Fibroblast of lung (primary cell): ENCODE measurements around the gene KLHL26. TPM values are rescaled to one million over a fixed set of nuclear protein-coding genes. Genes with fewer than 3 reads are reported as not detected.

Experiments
- DNase-seq, 2 donors: peaks; one replicate each; pipeline versions ENCODE4 v3.0.0 to v3.0.0-alpha.2; 2010; ENCODE audit warnings: low read depth in 2 of 2
- H2AFZ ChIP-seq: 2 replicates; pipeline ENCODE4 v1.5.1; 2012; ENCODE audit warnings: low read length, control low read depth, inconsistent platforms
- H3K27ac ChIP-seq: 2 replicates; pipeline ENCODE4 v1.5.1; 2011; ENCODE audit warnings: low read length, control low read depth; ENCODE audit not compliant: insufficient read depth
- H3K27me3 ChIP-seq: 2 replicates; pipeline ENCODE4 v1.5.1; 2011; ENCODE audit warnings: mild to moderate bottlenecking, low read length; ENCODE audit not compliant: control insufficient read depth, insufficient read depth
- H3K36me3 ChIP-seq: 2 replicates; pipeline ENCODE4 v1.5.1; 2011; ENCODE audit warnings: low read length; ENCODE audit not compliant: control insufficient read depth, insufficient read depth
- H3K4me1 ChIP-seq: 2 replicates; pipeline ENCODE4 v1.5.1; 2011; ENCODE audit warnings: low read length; ENCODE audit not compliant: control insufficient read depth, insufficient read depth; ENCODE audit errors: extremely low read depth
- H3K4me2 ChIP-seq: 2 replicates; pipeline ENCODE4 v1.5.1; 2011; ENCODE audit warnings: low read length, control low read depth; ENCODE audit not compliant: insufficient read depth; ENCODE audit errors: extremely low read depth
- H3K4me3 ChIP-seq, 4 experiments: fragments of 200-600 bp in 1 of 4; sonication (generic) in 1 of 4; replicated peaks in 1 of 4; 2 replicates each; pipeline ENCODE4 v1.5.1; 2011 to 2016; ENCODE audit warnings: low read length in 4 of 4, low read depth in 3 of 4, mild to moderate bottlenecking in 3 of 4, control low read depth in 2 of 4, inconsistent platforms in 1 of 4, mixed read lengths in 1 of 4; ENCODE audit not compliant: insufficient read depth in 1 of 4; ENCODE audit errors: control extremely low read depth in 1 of 4
- H3K79me2 ChIP-seq: 2 replicates; pipeline ENCODE4 v1.5.1; 2012; ENCODE audit warnings: mild to moderate bottlenecking, low read length, inconsistent platforms; ENCODE audit not compliant: control insufficient read depth, insufficient read depth
- H3K9ac ChIP-seq: 2 replicates; pipeline ENCODE4 v1.5.1; 2011; ENCODE audit warnings: mild to moderate bottlenecking, low read length, control low read depth; ENCODE audit not compliant: insufficient read depth
- H3K9me3 ChIP-seq: 2 replicates; pipeline ENCODE4 v1.5.1; 2012; ENCODE audit warnings: low read depth, low read length; ENCODE audit not compliant: control insufficient read depth, insufficient read depth
- H4K20me1 ChIP-seq: 2 replicates; pipeline ENCODE4 v1.5.1; 2011; ENCODE audit warnings: low read length; ENCODE audit not compliant: control insufficient read depth, insufficient read depth; ENCODE audit errors: extremely low read depth
- EZH2 ChIP-seq: IDR thresholded peaks from 2 replicates; pipeline ENCODE4 v1.5.1; 2012; ENCODE audit warnings: low read length, control low read depth, mild to moderate bottlenecking; ENCODE audit errors: missing control alignments
- polyA plus RNA-seq, 2 donors: library from polyadenylated mRNA; depleted of rRNA in 1 of 2; stranded (reverse) in 1 of 2; unstranded in 1 of 2; fragments of >200 nt; gene quantifications; 2 replicates each; pipeline ENCODE4 v1.2.1, GENCODE V29; 2011 to 2012; ENCODE audit warnings: missing spikeins in 1 of 2
- total RNA-seq: library from RNA; depleted of rRNA; stranded (reverse); fragments of >200 nt; gene quantifications from 2 replicates; pipeline ENCODE4 v1.2.1, GENCODE V29; 2014
- TF ChIP-seq, protein P1 (sequence below), 2 donors: IDR thresholded peaks in 1 of 2; conservative IDR thresholded peaks in 1 of 2; 1 replicate in 1 of 2; 2 replicates in 1 of 2; pipeline ENCODE4 v1.5.1; 2011 to 2012; ENCODE audit warnings: low read length in 2 of 2, control low read depth in 1 of 2, inconsistent platforms in 1 of 2, low read depth in 1 of 2, mild to moderate bottlenecking in 1 of 2

Gene KLHL26
- total and polyA plus RNA-seq, 2 donors (not counting 1 experiment from before 2014, with no cell fraction given), result 1.4 to 3.5 TPM

DNA sequence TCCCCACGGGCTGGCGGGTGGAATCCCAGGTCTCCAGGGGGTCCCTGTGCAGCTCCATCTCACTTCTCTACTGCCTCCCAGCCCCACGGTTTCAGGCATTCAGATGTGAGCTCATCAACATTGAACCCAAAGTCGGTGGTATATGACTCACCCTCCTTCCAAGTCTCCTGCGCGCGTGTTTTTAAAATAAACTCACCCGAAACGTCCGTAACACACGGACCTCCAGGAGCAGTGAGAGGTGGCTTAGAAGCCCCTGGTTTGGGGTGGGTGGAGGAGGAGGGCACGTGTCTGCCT lies 32.6 kb downstream of the KLHL26 start:
- no peak overlapping the region for H3K4me2 ChIP-seq
- TF ChIP-seq, protein P1, sequence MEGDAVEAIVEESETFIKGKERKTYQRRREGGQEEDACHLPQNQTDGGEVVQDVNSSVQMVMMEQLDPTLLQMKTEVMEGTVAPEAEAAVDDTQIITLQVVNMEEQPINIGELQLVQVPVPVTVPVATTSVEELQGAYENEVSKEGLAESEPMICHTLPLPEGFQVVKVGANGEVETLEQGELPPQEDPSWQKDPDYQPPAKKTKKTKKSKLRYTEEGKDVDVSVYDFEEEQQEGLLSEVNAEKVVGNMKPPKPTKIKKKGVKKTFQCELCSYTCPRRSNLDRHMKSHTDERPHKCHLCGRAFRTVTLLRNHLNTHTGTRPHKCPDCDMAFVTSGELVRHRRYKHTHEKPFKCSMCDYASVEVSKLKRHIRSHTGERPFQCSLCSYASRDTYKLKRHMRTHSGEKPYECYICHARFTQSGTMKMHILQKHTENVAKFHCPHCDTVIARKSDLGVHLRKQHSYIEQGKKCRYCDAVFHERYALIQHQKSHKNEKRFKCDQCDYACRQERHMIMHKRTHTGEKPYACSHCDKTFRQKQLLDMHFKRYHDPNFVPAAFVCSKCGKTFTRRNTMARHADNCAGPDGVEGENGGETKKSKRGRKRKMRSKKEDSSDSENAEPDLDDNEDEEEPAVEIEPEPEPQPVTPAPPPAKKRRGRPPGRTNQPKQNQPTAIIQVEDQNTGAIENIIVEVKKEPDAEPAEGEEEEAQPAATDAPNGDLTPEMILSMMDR (conservative IDR thresholded peaks at IDR 0.05 in 1 of 2, IDR thresholded peaks at IDR 0.05 in 1 of 2; ENCODE audit: low read depth in 1 of 2, low read length in 2 of 2), result no peak
- TF ChIP-seq EZH2, result no peak
- H3K79me2 ChIP-seq, result no peaks in the 10 kb centered on the region
- no peaks in the 10 kb centered on the region for H4K20me1 ChIP-seq
- H3K27me3 ChIP-seq, result no peaks in the 10 kb centered on the region
- no peak overlapping the region for H3K27ac ChIP-seq
- no peak overlapping the region for H3K9ac ChIP-seq
- H2AFZ ChIP-seq, result no peak overlapping the region
- H3K36me3 ChIP-seq, result peaks cover 11% of the 10 kb centered on the region
- no peak overlapping the region for H3K4me3 ChIP-seq
- DNase-seq, result peak; percentile 36 to 67
- H3K9me3 ChIP-seq, result no peaks in the 10 kb centered on the region
- H3K4me1 ChIP-seq, result peaks cover 5% of the 10 kb centered on the region

DNA sequence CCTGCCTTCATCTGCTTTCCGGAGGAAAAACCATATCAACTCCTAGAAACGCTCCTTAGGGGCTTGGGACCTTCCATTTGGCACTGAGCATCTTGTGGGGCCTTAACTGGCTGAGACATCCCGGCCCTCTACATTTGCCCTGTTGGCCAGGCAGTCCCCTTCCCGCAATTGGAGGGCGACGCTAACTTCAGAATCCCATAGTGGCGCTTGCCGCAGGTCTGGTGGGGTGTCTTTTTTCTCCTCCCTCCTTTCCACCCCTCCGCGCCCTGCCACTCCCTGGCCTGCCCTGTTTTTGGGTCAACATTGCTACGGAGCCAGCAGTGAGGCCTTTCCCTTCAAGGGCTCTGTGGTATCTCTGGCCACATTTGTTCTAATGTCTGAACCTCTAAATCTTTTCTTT lies 33.1 kb downstream of the KLHL26 start:
- no peak for TF ChIP-seq EZH2
- TF ChIP-seq, protein P1 (conservative IDR thresholded peaks at IDR 0.05 in 1 of 2, IDR thresholded peaks at IDR 0.05 in 1 of 2; ENCODE audit: low read depth in 1 of 2, low read length in 2 of 2), result no peak
- Histone ChIP-seq H3K9me3 (no peaks in the 10 kb centered on the region), H3K27ac (no peak overlapping the region), H4K20me1 (no peaks in the 10 kb centered on the region), H2AFZ (no peak overlapping the region), H3K79me2 (no peaks in the 10 kb centered on the region), H3K27me3 (no peaks in the 10 kb centered on the region), H3K4me1 (peaks cover 5% of the 10 kb centered on the region), H3K4me2 (no peak overlapping the region), H3K36me3 (peaks cover 11% of the 10 kb centered on the region), H3K9ac (no peak overlapping the region), H3K4me3 (no peak overlapping the region)
- no peak for DNase-seq

DNA sequence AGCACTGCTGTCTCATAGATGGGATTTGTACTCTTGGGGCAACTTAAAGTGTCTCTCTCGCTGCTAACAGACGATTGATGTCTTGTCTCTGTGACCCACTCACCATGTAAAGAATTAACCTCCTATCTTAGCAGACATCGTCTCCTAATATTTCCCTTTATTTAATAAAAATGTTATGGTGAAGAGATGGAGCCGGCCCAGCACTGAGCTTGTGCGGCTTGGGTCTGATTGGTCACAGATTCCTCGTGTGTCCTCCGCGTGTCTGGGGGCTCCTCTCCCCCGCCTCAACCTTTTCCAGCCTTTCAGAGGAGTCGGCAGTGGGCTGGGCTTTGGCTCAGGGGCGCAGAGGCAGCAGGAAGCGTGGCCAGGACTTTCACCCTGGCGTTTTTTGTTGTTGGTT lies 33.5 kb downstream of the KLHL26 start:
- no peak for DNase-seq
- H3K27ac ChIP-seq, result no peak overlapping the region
- no peak overlapping the region for H2AFZ ChIP-seq
- H3K9me3 ChIP-seq, result no peaks in the 10 kb centered on the region
- no peak overlapping the region for H3K4me2 ChIP-seq
- H3K4me3 ChIP-seq, result no peak overlapping the region
- no peaks in the 10 kb centered on the region for H3K79me2 ChIP-seq
- H4K20me1 ChIP-seq, result no peaks in the 10 kb centered on the region
- no peak for TF ChIP-seq EZH2
- TF ChIP-seq, protein P1 (conservative IDR thresholded peaks at IDR 0.05 in 1 of 2, IDR thresholded peaks at IDR 0.05 in 1 of 2; ENCODE audit: low read depth in 1 of 2, low read length in 2 of 2), result no peak
- H3K4me1 ChIP-seq, result peaks cover 5% of the 10 kb centered on the region
- H3K36me3 ChIP-seq, result peaks cover 11% of the 10 kb centered on the region
- no peak overlapping the region for H3K9ac ChIP-seq
- no peaks in the 10 kb centered on the region for H3K27me3 ChIP-seq
